UCSD-AML1 (cell line): ENCODE measurements around the gene STAM2.

Experiments used
- DNase-seq: peaks from one replicate; lab custom pipeline; 2025; ENCODE audit not compliant: unreplicated experiment; lab: John Stamatoyannopoulos, UW

Gene STAM2

DNA sequence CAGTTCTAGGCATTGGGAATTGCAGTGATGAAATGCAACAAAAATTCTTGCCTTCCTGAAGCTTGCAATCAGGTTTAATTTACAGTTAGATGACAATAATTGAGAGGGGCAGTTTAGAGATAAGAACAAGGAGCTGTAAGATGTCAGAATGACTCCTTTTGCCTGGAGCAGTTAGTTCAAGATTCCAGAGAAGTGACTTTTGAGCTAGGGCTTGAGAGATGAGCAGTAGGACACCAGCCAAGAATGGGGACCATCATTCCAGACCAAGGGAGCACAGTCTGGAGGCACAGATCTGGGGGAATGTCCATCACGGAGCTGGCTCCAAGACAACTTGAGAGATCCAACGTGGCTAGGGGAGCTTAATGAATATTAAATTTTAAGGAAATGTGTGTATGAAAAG, 103.6 kb downstream of the STAM2 start:
- DNase-seq: no peak

DNA sequence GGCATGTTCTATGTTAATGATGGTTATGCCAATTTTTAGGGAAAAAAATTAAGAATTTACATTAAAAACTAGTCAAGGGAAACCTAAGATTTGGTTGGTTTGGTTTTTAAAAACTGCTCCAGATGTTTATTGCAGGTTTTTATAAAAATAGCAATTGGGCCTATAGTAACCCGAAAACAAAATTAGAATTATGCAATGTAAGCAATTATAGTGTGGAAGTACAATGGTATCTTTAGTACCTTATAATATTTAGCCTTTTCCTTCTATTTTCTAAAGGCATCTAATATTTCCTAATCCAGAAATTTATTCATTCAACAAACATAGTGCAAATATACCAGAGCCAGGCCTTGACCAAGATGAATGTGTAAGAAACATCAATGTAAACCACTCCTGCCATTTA, 104.0 kb downstream of the STAM2 start:
- no peak for DNase-seq

GRCh38 chr2:152071092-152071491, 104.5 kb downstream of the STAM2 start:
- no peak for DNase-seq

GRCh38 chr2:152068226-152068625, 107.3 kb downstream of the STAM2 start:
- no peak for DNase-seq

DNA sequence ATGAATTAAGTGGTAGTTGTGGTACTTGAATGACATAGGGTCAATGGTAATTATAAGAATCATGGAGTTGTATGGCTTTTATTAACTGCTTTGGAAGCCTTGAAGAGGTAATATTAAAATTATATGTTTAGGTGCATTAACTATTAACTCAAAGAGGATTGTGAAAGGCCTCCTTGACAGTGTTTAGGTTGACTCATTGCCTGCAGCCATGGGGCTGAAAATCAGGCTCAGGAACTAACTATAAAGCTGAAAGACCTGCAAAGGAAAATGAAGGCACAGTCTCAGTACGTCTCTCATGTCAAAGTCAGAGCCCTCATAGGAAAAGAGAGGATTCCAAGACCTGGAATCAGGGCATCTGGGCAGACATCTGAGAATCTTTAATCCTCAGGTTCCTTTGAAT, 107.7 kb downstream of the STAM2 start:
- DNase-seq: no peak
